Measurements from ENCODE around the gene B4GALNT1.
"Not testable (repeated sequence)": the region's sequence is repeated elsewhere in the genome, so short reads cannot be mapped to it uniquely, and the experiment has no call there.

Gene B4GALNT1

GRCh38 chr12:57632958-57633840 lies at the start of gene B4GALNT1:
Gene B4GALNT1 (minus strand): TSS chr12:57633201. CDS start chr12:57632132, 1,069 bp downstream.
- peak; percentile 52 to 59 for DNase-seq (ENCODE audit: low read depth in 2 of 2)

GRCh38 chr12:57679697-57680096 lies 46.7 kb upstream of the B4GALNT1 start:
- no peak for DNase-seq (ENCODE audit: low read depth in 2 of 2)

GRCh38 chr12:57677947-57678346 lies 44.9 kb upstream of the B4GALNT1 start:
- DNase-seq (ENCODE audit: low read depth in 2 of 2): not testable (repeated sequence)

- DNase-seq (ENCODE audit: low read depth in 2 of 2): no peak
Measured at GRCh38 chr12:57674691-57675090, 41.7 kb upstream of the B4GALNT1 start.

- no peak for DNase-seq (ENCODE audit: low read depth in 2 of 2)
Measured at GRCh38 chr12:57672801-57673200, 39.8 kb upstream of the B4GALNT1 start.

- not testable (repeated sequence) for DNase-seq (ENCODE audit: low read depth in 2 of 2)
Measured at GRCh38 chr12:57671811-57672210, 38.8 kb upstream of the B4GALNT1 start.

GRCh38 chr12:57669691-57670090 lies 36.7 kb upstream of the B4GALNT1 start:
- not testable (repeated sequence) for DNase-seq (ENCODE audit: low read depth in 2 of 2)

- no peak for DNase-seq (ENCODE audit: low read depth in 2 of 2)
Measured at GRCh38 chr12:57666897-57667296, 33.9 kb upstream of the B4GALNT1 start.

GRCh38 chr12:57665066-57665820 lies 32.2 kb upstream of the B4GALNT1 start:
- DNase-seq (ENCODE audit: low read depth in 2 of 2): not testable (repeated sequence)

- no peak for DNase-seq (ENCODE audit: low read depth in 2 of 2)
Measured at GRCh38 chr12:57661376-57661775, 28.4 kb upstream of the B4GALNT1 start.

GRCh38 chr12:57658890-57659289 lies 25.9 kb upstream of the B4GALNT1 start:
- no peak for DNase-seq (ENCODE audit: low read depth in 2 of 2)

GRCh38 chr12:57657744-57658143 lies 24.7 kb upstream of the B4GALNT1 start:
- no peak for DNase-seq (ENCODE audit: low read depth in 2 of 2)

GRCh38 chr12:57656408-57656807 lies 23.4 kb upstream of the B4GALNT1 start:
- DNase-seq (ENCODE audit: low read depth in 2 of 2): not testable (repeated sequence)

GRCh38 chr12:57655541-57656240 lies 22.7 kb upstream of the B4GALNT1 start:
- DNase-seq (ENCODE audit: low read depth in 2 of 2): no peak

- no peak for DNase-seq (ENCODE audit: low read depth in 2 of 2)
Measured at GRCh38 chr12:57654042-57654441, 21.0 kb upstream of the B4GALNT1 start.

GRCh38 chr12:57646659-57647049 lies 13.7 kb upstream of the B4GALNT1 start:
- DNase-seq (ENCODE audit: low read depth in 2 of 2): not testable (repeated sequence)

- DNase-seq (ENCODE audit: low read depth in 2 of 2): not testable (repeated sequence)
Measured at GRCh38 chr12:57645990-57646658, 13.1 kb upstream of the B4GALNT1 start.

- no peak for DNase-seq (ENCODE audit: low read depth in 2 of 2)
Measured at GRCh38 chr12:57641699-57642442, 8.9 kb upstream of the B4GALNT1 start.

- DNase-seq (ENCODE audit: low read depth in 2 of 2): no peak
Measured at GRCh38 chr12:57640175-57641042, 7.4 kb upstream of the B4GALNT1 start.

- no peak for DNase-seq (ENCODE audit: low read depth in 2 of 2)
Measured at GRCh38 chr12:57638096-57638495, 5.1 kb upstream of the B4GALNT1 start.
